Measurements from ENCODE around the gene FSCN2.

FSCN2 gene

GRCh38 chr17:81528651-81529436, 667 bp downstream of the FSCN2 start:
- ATAC-seq, result peak; percentile 1; the same call in 2 of the 3 replicates
- TF ChIP-seq ZNF70 (CRISPR knock-in tag; IDR thresholded peaks at IDR 0.05) (no peak), RARB (CRISPR knock-in tag; IDR thresholded peaks at IDR 0.05) (no peak), ESRRG (CRISPR knock-in tag; IDR thresholded peaks at IDR 0.05) (no peak), ZNF565 (CRISPR knock-in tag; conservative IDR thresholded peaks at IDR 0.05; ENCODE audit: low read depth) (no peak), CSDC2 (CRISPR knock-in tag; IDR thresholded peaks at IDR 0.05) (no peak), BACH2 (CRISPR knock-in tag; IDR thresholded peaks at IDR 0.05; ENCODE audit: borderline replicate concordance) (no peak), ZC3H10 (CRISPR knock-in tag; IDR thresholded peaks at IDR 0.05) (no peak), ISL1 (CRISPR knock-in tag; IDR thresholded peaks at IDR 0.05) (no peak), ZNF8 (CRISPR knock-in tag; IDR thresholded peaks at IDR 0.05) (no peak), GLIS3 (CRISPR knock-in tag; IDR thresholded peaks at IDR 0.05) (no peak), OSR1 (CRISPR knock-in tag; IDR thresholded peaks at IDR 0.05) (no peak), ARNTL (CRISPR knock-in tag; IDR thresholded peaks at IDR 0.05; ENCODE audit: borderline replicate concordance, low read depth) (no peak), TCF4 (CRISPR knock-in tag; IDR thresholded peaks at IDR 0.05; ENCODE audit: borderline replicate concordance) (no peak), PPARA (CRISPR knock-in tag; IDR thresholded peaks at IDR 0.05; ENCODE audit: borderline replicate concordance) (no peak), SNAI2 (CRISPR knock-in tag; IDR thresholded peaks at IDR 0.05) (no peak), ZFP3 (CRISPR knock-in tag; IDR thresholded peaks at IDR 0.05) (no peak), TOX (CRISPR knock-in tag; IDR thresholded peaks at IDR 0.05; ENCODE audit: borderline replicate concordance) (no peak)
- TF ChIP-seq, protein P1, sequence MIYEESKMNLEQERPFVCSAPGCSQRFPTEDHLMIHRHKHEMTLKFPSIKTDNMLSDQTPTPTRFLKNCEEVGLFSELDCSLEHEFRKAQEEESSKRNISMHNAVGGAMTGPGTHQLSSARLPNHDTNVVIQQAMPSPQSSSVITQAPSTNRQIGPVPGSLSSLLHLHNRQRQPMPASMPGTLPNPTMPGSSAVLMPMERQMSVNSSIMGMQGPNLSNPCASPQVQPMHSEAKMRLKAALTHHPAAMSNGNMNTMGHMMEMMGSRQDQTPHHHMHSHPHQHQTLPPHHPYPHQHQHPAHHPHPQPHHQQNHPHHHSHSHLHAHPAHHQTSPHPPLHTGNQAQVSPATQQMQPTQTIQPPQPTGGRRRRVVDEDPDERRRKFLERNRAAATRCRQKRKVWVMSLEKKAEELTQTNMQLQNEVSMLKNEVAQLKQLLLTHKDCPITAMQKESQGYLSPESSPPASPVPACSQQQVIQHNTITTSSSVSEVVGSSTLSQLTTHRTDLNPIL (CRISPR knock-in tag; IDR thresholded peaks at IDR 0.05; ENCODE audit: low read depth), result no peak
- TF ChIP-seq, protein P2, sequence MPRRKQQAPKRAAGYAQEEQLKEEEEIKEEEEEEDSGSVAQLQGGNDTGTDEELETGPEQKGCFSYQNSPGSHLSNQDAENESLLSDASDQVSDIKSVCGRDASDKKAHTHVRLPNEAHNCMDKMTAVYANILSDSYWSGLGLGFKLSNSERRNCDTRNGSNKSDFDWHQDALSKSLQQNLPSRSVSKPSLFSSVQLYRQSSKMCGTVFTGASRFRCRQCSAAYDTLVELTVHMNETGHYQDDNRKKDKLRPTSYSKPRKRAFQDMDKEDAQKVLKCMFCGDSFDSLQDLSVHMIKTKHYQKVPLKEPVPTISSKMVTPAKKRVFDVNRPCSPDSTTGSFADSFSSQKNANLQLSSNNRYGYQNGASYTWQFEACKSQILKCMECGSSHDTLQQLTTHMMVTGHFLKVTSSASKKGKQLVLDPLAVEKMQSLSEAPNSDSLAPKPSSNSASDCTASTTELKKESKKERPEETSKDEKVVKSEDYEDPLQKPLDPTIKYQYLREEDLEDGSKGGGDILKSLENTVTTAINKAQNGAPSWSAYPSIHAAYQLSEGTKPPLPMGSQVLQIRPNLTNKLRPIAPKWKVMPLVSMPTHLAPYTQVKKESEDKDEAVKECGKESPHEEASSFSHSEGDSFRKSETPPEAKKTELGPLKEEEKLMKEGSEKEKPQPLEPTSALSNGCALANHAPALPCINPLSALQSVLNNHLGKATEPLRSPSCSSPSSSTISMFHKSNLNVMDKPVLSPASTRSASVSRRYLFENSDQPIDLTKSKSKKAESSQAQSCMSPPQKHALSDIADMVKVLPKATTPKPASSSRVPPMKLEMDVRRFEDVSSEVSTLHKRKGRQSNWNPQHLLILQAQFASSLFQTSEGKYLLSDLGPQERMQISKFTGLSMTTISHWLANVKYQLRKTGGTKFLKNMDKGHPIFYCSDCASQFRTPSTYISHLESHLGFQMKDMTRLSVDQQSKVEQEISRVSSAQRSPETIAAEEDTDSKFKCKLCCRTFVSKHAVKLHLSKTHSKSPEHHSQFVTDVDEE (CRISPR knock-in tag; IDR thresholded peaks at IDR 0.05), result no peak
- TF ChIP-seq, protein P3, sequence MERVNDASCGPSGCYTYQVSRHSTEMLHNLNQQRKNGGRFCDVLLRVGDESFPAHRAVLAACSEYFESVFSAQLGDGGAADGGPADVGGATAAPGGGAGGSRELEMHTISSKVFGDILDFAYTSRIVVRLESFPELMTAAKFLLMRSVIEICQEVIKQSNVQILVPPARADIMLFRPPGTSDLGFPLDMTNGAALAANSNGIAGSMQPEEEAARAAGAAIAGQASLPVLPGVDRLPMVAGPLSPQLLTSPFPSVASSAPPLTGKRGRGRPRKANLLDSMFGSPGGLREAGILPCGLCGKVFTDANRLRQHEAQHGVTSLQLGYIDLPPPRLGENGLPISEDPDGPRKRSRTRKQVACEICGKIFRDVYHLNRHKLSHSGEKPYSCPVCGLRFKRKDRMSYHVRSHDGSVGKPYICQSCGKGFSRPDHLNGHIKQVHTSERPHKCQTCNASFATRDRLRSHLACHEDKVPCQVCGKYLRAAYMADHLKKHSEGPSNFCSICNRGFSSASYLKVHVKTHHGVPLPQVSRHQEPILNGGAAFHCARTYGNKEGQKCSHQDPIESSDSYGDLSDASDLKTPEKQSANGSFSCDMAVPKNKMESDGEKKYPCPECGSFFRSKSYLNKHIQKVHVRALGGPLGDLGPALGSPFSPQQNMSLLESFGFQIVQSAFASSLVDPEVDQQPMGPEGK (CRISPR knock-in tag; IDR thresholded peaks at IDR 0.05; ENCODE audit: borderline replicate concordance), result no peak

DNA sequence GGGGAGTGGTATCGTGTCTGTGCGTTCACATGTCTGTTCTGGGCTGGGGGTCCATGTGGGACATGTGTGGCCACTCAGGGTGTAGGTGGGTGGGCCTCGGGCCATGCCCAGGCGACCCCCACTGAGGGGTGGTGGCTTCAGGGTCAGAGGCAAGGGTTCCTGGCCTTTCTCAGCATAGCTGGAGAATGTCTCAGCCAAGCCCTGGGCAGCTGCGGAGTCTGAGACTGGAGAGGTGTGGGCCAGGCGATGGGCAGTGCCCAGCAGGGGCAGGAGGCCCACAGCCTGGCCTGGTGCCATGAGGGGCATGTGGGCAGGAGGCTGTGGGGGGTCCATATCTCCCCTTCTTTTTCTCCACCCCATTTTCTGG, 1.2 kb downstream of the FSCN2 start:
- no peak for ATAC-seq
- TF ChIP-seq ISL1 (CRISPR knock-in tag; IDR thresholded peaks at IDR 0.05) (no peak), RARB (CRISPR knock-in tag; IDR thresholded peaks at IDR 0.05) (no peak), CSDC2 (CRISPR knock-in tag; IDR thresholded peaks at IDR 0.05) (no peak), ZNF70 (CRISPR knock-in tag; IDR thresholded peaks at IDR 0.05) (no peak), ESRRG (CRISPR knock-in tag; IDR thresholded peaks at IDR 0.05) (no peak), CSRNP3 (CRISPR knock-in tag; IDR thresholded peaks at IDR 0.05) (no peak), ZFP30 (CRISPR knock-in tag; IDR thresholded peaks at IDR 0.05) (no peak), TOX (CRISPR knock-in tag; IDR thresholded peaks at IDR 0.05; ENCODE audit: borderline replicate concordance) (no peak), ZNF565 (CRISPR knock-in tag; conservative IDR thresholded peaks at IDR 0.05; ENCODE audit: low read depth) (no peak), ARNTL (CRISPR knock-in tag; IDR thresholded peaks at IDR 0.05; ENCODE audit: borderline replicate concordance, low read depth) (no peak), ZC3H10 (CRISPR knock-in tag; IDR thresholded peaks at IDR 0.05) (no peak), ZFP3 (CRISPR knock-in tag; IDR thresholded peaks at IDR 0.05) (no peak), SNAI2 (CRISPR knock-in tag; IDR thresholded peaks at IDR 0.05) (no peak)
- TF ChIP-seq, protein P3 (CRISPR knock-in tag; IDR thresholded peaks at IDR 0.05; ENCODE audit: borderline replicate concordance), result no peak
- TF ChIP-seq, protein P2 (CRISPR knock-in tag; IDR thresholded peaks at IDR 0.05), result no peak
- TF ChIP-seq, protein P4, sequence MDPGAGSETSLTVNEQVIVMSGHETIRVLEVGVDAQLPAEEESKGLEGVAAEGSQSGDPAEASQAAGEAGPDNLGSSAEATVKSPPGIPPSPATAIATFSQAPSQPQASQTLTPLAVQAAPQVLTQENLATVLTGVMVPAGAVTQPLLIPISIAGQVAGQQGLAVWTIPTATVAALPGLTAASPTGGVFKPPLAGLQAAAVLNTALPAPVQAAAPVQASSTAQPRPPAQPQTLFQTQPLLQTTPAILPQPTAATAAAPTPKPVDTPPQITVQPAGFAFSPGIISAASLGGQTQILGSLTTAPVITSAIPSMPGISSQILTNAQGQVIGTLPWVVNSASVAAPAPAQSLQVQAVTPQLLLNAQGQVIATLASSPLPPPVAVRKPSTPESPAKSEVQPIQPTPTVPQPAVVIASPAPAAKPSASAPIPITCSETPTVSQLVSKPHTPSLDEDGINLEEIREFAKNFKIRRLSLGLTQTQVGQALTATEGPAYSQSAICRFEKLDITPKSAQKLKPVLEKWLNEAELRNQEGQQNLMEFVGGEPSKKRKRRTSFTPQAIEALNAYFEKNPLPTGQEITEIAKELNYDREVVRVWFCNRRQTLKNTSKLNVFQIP (CRISPR knock-in tag; IDR thresholded peaks at IDR 0.05; ENCODE audit: borderline replicate concordance, low read depth), result no peak
